H54 (cell line): ENCODE results near the gene DOC2B.
"Not testable (repeated sequence)": the region's sequence is repeated elsewhere in the genome, so short reads cannot be mapped to it uniquely, and the experiment has no call there.

ENCODE experiments used
- DNase-seq: peaks from one replicate; pipeline ENCODE4 v3.0.0; 2011; ENCODE audit warnings: low spot score, mixed read lengths; ENCODE audit not compliant: insufficient read length
- FAIRE-seq: peaks from 3 replicates; lab custom pipeline; 2011; peaks lifted over from hg19 to GRCh38; lab: Jason Lieb, UNC
- POLR2A ChIP-seq: IDR thresholded peaks from 2 replicates; pipeline ENCODE4 v1.6.1; 2011; ENCODE audit warnings: low read depth, mild to moderate bottlenecking, low read length

The DOC2B gene

GRCh38 chr17:204427-205147 is 23.1 kb upstream of the DOC2B start:
- FAIRE-seq = no peak
- TF ChIP-seq POLR2A = no peak

GRCh38 chr17:202501-202951 is 21.1 kb upstream of the DOC2B start:
- DNase-seq (no peak), FAIRE-seq (no peak)
- TF ChIP-seq POLR2A = no peak

More at GRCh38 chr17:204427-205147, 23.1 kb upstream of the DOC2B start:
- DNase-seq = no peak

DNA sequence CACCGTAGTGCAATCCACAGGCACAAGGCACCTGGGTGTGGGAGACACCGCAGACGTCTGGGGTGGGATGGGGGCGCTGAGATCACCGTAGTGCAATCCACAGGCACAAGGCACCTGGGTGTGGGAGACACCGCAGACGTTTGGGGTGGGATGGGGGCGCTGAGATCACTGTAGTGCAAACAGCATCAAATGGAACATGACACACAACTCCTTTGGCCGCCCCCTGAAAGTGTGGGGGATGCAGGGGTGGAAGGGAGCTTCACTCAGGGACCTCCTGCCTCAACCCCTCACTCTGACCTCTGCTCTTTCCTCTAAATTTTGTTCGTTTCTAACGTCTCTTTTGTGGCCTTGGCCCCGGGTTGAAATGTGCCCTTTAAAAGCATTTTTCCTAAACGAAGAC is 20.3 kb upstream of the DOC2B start:
- not testable (repeated sequence) for FAIRE-seq

DNA sequence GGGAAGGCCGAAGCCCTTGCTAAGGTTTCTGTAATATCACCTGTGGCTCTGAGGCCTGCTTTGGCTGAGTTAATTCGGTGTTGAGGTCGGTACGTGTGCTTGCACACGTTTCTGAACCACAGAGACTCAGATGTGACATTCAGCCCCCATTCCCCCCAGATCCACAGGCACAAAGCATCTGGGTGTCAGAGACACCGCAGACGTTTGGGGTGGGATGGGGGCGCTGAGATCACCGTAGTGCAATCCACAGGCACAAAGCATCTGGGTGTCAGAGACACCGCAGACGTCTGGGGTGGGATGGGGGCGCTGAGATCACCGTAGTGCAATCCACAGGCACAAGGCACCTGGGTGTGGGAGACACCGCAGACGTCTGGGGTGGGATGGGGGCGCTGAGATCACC is 19.8 kb upstream of the DOC2B start:
- DNase-seq, FAIRE-seq: not testable (repeated sequence)

More for the DNA sequence above, 20.3 kb upstream of the DOC2B start:
- DNase-seq = not testable (repeated sequence)

DNA sequence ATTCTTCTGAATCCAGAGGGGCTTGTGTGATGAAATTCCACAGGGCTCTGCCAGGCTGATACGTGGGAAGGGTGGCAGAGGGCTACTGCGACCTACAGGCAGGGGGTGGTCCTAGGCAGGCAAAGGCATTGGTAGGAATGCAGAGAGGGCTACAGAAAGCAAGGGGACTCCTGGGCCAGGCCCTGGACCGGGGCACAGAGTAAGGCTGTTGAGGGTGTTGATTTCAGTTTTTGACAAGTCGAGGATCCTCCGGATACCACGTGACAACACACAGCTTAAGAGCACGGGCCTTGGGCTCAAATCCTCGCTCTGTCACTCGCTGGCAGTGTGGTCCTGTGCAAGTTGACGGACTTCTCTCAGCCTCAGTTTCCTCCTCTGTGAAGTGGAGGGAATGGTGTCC is 19.1 kb upstream of the DOC2B start:
- DNase-seq (no peak), FAIRE-seq (no peak)
- TF ChIP-seq POLR2A = no peak

DNA sequence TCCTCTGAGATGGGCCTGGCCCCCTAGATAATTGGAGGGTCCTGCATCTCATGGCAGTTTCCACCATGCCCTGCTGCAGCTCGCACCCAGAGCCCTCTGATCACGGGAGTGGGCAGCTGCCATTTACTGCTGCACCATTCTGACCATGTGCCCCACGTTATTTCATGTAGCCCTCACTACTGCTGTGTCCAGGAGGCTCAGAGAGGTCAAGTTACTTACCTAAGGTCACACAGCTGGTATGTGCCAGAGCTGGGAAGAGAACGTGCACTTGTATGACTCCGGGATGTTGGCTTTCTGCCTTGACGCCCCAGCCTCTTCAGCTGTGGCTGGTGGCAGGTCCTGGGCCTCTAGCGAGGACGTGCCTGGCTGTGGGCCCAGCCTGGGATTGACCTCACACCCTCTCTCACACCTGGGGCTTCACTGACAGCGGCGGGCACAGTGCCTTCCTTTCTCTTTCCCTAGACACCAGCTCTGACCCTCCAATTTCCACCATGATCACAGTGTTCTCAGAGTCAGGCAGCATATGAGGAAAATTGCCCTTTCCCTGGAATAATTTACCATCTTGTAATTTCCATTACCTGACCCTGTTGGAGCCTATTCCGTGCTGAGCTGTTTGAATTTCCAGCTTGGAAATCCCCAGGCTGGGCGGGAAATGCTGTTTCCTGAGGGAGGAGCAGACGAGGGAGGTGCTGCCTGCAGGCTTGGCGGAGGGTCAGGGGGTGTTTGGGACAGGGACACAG is 18.5 kb upstream of the DOC2B start:
- TF ChIP-seq POLR2A = no peak
- no peak for FAIRE-seq
- no peak for DNase-seq

DNA sequence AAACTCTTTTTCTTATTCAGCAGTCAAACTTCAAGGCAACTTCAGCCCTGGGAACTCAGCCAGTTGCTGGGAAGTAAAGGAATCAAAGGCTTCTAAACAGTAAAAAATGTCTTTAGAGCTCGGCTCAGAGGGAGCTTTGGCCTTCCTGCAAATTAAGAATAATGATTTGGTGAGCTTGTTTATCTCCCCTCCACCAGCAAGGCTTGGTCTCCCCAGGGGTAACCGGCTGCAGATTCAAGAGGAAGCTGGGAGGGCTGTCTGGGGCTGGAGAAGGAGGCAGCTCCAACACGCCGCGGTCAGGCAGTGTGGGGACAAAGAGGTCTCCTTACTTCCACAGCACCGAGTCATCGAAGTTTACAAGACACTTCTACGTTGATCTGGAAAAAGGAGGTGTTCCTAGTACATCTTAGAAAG is 17.7 kb upstream of the DOC2B start:
- FAIRE-seq (no peak), DNase-seq (no peak)
- no peak for TF ChIP-seq POLR2A

- FAIRE-seq, DNase-seq: not testable (repeated sequence)
These were observed 16.8 kb upstream of the DOC2B start for GRCh38 chr17:198225-198624.

DNA sequence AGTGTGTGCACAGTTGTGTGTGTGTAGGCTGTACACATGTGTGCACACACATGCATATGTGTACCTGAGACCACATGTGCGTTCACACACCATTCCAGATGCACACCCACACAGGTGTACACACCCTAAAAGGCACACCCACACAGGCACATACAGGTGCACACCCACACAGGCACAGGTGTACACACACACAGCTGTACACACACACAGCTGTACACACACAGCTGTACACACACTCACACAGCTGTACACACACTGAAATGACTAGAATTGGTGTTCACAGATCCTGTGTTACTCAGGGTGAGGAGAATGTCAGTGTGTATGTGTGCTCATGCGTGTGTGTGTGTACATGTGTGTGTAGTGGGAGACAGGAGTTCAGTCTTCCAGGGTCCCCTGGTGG is 15.9 kb upstream of the DOC2B start:
- FAIRE-seq (no peak), DNase-seq (no peak)
- TF ChIP-seq POLR2A = no peak

DNA sequence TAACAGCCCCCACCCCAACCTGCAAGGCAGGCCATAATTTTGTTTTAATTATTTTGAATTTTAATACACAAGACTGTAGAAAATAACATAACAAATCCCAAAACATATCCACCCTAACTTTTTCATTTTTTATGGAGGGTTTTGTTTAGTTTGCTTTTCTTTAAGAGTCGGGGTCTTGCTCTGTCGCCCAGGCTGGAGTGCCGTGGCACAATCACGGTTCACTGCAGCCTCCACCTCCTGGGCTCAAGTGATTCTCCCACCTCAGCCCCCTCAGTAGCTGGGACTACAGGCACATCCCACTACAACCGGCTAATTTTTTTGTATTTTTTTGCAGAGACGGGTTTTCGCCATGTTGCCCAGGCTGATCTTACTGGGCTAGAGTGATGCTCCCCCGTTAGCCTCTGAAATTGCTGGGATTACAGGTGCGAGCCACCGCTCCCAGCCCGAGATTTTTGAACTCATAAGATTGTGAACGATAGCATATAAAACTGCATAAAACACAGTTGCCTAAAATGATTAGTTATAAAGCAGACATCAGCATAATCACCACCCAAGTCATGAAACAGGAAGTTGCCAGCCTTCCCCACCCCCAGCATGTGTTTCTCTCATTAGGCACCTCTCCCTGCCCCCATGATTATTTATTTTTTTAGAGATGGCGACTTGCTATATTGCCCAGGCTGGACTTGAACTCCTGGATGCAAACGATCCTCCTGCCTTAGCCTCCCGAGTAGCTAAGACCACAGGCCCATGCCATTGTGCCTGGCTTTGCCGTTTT is 13.6 kb upstream of the DOC2B start:
- DNase-seq (no peak), FAIRE-seq (no peak)
- TF ChIP-seq POLR2A = no peak

DNA sequence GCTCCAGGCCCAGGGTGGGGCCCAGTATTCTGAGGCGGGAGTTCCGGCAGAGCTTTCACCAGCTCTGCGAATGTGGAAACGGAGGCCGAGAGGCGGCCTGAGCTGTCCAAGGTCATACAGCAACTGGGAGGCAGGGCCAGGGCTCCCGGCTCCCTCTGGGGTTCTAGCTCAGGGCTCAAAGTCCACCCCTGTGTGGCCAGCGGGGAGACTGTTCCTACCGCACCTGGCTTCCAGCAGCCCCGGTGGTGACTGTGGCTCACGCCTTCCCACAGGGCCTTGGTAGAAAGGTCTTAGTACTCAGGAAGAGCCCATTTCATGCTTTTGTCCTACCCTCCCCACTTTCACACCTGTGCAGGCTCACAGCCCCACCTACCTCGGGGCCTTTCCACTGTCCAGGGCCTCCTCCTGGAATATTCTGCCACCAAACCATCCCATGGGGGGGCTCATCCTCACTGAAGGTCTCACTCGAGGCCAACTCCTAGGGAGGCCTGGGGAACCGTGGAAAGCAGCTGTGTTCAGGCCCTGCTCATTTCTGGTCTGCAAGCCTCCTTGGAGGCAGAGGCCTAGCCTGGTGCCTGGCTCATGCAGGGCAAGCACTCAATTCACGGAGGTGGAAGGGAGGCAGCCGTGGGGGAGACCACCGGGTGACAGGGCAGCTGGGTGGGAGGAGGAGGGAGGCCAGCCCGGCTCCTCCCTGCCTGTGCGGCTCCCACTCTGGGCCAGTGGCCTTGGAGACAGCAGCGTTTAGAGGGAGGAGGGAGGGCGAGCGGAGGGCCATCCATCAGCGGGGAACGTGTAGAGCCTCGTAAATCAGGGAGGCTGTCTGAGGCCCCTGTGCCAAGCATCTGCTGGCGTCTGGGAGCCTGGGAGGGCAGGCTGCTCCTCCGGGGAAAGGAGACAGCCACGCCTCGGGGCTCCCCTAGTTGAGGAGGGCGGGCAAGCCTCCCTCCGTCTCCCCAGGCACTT is 12.7 kb upstream of the DOC2B start:
- no peak for DNase-seq
- TF ChIP-seq POLR2A = no peak
- no peak for FAIRE-seq

GRCh38 chr17:193426-193810 is 12.0 kb upstream of the DOC2B start:
- no peak for TF ChIP-seq POLR2A
- FAIRE-seq (no peak), DNase-seq (no peak)
